Measurements from ENCODE around the gene RAB4B.

- TF ChIP-seq CTCF (conservative IDR thresholded peaks at IDR 0.05; ENCODE audit: low read length) (no peak), EZH2phosphoT487 (IDR thresholded peaks at IDR 0.05; ENCODE audit: borderline replicate concordance, low read depth, low read length) (no peak)
These were observed 30.4 kb downstream of the RAB4B start for GRCh38 chr19:40808497-40808896.

Measured in OCI-LY7 (cell line).